IMR-90 (cell line): ENCODE results near the gene ZBTB8B. TPM values are rescaled to one million over a fixed set of nuclear protein-coding genes. Genes with fewer than 3 reads are reported as not detected.
A peak's percentile ranks its signal among the peaks of the same experiment; 100 is the strongest.

Source experiments
- ATAC-seq: fragments of 200-7000 bp; cut with Tn5 transposase; 2 replicates; pipeline ENCODE4 v1.9.1; 2020; ENCODE audit warnings: low read depth, mild to moderate bottlenecking, moderate library complexity
- BruUV-seq: library from RNA; stranded (reverse); fragments of 400-500 nt; replicated peaks from 2 replicates; lab custom pipeline; 2021; lab: Mats Ljungman, UMichigan
- CTCF ChIA-PET: fragments of 300-600 bp; formaldehyde crosslinking; extraction: SDS; loops from one replicate; lab custom pipeline; 2021; ENCODE audit warnings: antibody characterized with exemption; lab: Yijun Ruan, JAX
- POLR2A ChIA-PET: fragments of 300-600 bp; sonication (Branson Sonifier 250); formaldehyde crosslinking; loops from one replicate; lab custom pipeline; 2022; ENCODE audit warnings: antibody characterized with exemption; ENCODE audit not compliant: unreplicated experiment; lab: Charles Lee
- DNase-seq: peaks from one replicate; pipeline ENCODE4 v3.0.0; 2013
- H2AFZ ChIP-seq: replicated peaks from 2 replicates; pipeline ENCODE3; 2013; ENCODE audit warnings: low read length, mild to moderate bottlenecking; ENCODE audit not compliant: poor library complexity
- H2AK5ac ChIP-seq: 2 replicates; pipeline ENCODE4 v1.6.1; 2013; ENCODE audit warnings: low read depth, low read length, inconsistent platforms
- H2AK9ac ChIP-seq: replicated peaks from 2 replicates; pipeline ENCODE3; 2013; ENCODE audit warnings: mild to moderate bottlenecking, low read depth, low read length, moderate library complexity; ENCODE audit not compliant: poor library complexity
- H2BK120ac ChIP-seq: 2 replicates; pipeline ENCODE4 v1.6.1; 2013; ENCODE audit warnings: low read depth, low read length, inconsistent platforms
- H2BK15ac ChIP-seq: 3 replicates; pipeline ENCODE4 v1.6.1; 2013; ENCODE audit warnings: low read depth, low read length, inconsistent platforms
- H2BK20ac ChIP-seq: 2 replicates; pipeline ENCODE4 v1.6.1; 2013; ENCODE audit warnings: low read depth, mild to moderate bottlenecking, inconsistent platforms, low read length, moderate library complexity
- H2BK5ac ChIP-seq: 2 replicates; pipeline ENCODE4 v1.6.1; 2013; ENCODE audit warnings: mild to moderate bottlenecking, low read depth, low read length, inconsistent platforms; ENCODE audit not compliant: poor library complexity, severe bottlenecking
- H3K14ac ChIP-seq: replicated peaks from 2 replicates; pipeline ENCODE4 v1.6.1; 2013; ENCODE audit warnings: low read depth, low read length, inconsistent platforms
- H3K18ac ChIP-seq: 2 replicates; pipeline ENCODE4 v1.6.1; 2013; ENCODE audit warnings: low read depth, low read length, control low read depth
- H3K23ac ChIP-seq: 2 replicates; pipeline ENCODE4 v1.6.1; 2013; ENCODE audit warnings: low read depth, low read length, inconsistent platforms
- H3K27ac ChIP-seq: 2 replicates; pipeline ENCODE4 v1.5.1; 2013; ENCODE audit warnings: mild to moderate bottlenecking, control low read depth, low read length; ENCODE audit not compliant: insufficient read depth
- H3K27me3 ChIP-seq: 2 replicates; pipeline ENCODE4 v1.6.1; 2013; ENCODE audit warnings: low read length; ENCODE audit not compliant: control insufficient read depth, insufficient read depth
- H3K36me3 ChIP-seq: 2 replicates; pipeline ENCODE4 v1.6.1; 2013; ENCODE audit warnings: low read length, mixed read lengths; ENCODE audit not compliant: control insufficient read depth, insufficient read depth
- H3K4ac ChIP-seq: 2 replicates; pipeline ENCODE4 v1.6.1; 2013; ENCODE audit warnings: low read depth, low read length, inconsistent platforms
- H3K4me1 ChIP-seq: 2 replicates; pipeline ENCODE4 v1.6.1; 2013; ENCODE audit warnings: low read length, mixed read lengths; ENCODE audit not compliant: control insufficient read depth, insufficient read depth
- H3K4me2 ChIP-seq: 2 replicates; pipeline ENCODE4 v1.6.1; 2013; ENCODE audit warnings: low read depth, mild to moderate bottlenecking, control low read depth, low read length, moderate library complexity
- H3K4me3 ChIP-seq: 2 replicates; pipeline ENCODE4 v1.5.1; 2013; ENCODE audit warnings: low read depth, mild to moderate bottlenecking, control low read depth, low read length, moderate library complexity; ENCODE audit not compliant: insufficient read depth
- H3K56ac ChIP-seq: 2 replicates; pipeline ENCODE4 v1.6.1; 2013; ENCODE audit warnings: low read length, inconsistent platforms; ENCODE audit not compliant: insufficient read depth; ENCODE audit errors: extremely low read depth
- H3K79me1 ChIP-seq, 2 experiments: 2 replicates each; pipeline ENCODE4 v1.6.1; 2013; ENCODE audit warnings: low read length in 2 of 2, inconsistent platforms in 1 of 2, low read depth in 1 of 2
- H3K9ac ChIP-seq: 2 replicates; pipeline ENCODE4 v1.6.1; 2013; ENCODE audit warnings: low read depth, low read length, control low read depth
- H3K9me1 ChIP-seq: 2 replicates; pipeline ENCODE4 v1.6.1; 2013; ENCODE audit warnings: low read length, inconsistent platforms; ENCODE audit not compliant: insufficient read depth
- H3K9me3 ChIP-seq: 2 replicates; pipeline ENCODE4 v1.6.1; 2013; ENCODE audit warnings: low read length; ENCODE audit not compliant: control insufficient read depth, insufficient read depth
- H4K20me1 ChIP-seq: 2 replicates; pipeline ENCODE4 v1.6.1; 2013; ENCODE audit warnings: low read length, inconsistent platforms; ENCODE audit not compliant: insufficient read depth
- H4K5ac ChIP-seq: 2 replicates; pipeline ENCODE4 v1.6.1; 2013; ENCODE audit warnings: mild to moderate bottlenecking, low read depth, low read length, control low read depth
- H4K8ac ChIP-seq, 2 experiments: 2 replicates each; pipeline ENCODE4 v1.6.1; 2013; ENCODE audit warnings: low read depth in 2 of 2, low read length in 2 of 2, control low read depth in 1 of 2, inconsistent platforms in 1 of 2
- H4K91ac ChIP-seq: 2 replicates; pipeline ENCODE4 v1.6.1; 2013; ENCODE audit warnings: low read depth, low read length, inconsistent platforms; ENCODE audit not compliant: insufficient read depth
- CEBPB ChIP-seq: IDR thresholded peaks from 2 replicates; pipeline ENCODE4 v1.6.1; 2012; ENCODE audit warnings: low read depth, low read length, improper control_type of control experiment
- RFX5 ChIP-seq: IDR thresholded peaks from 2 replicates; pipeline ENCODE4 v1.8.0; 2012; ENCODE audit warnings: low read depth, mild to moderate bottlenecking, low read length, moderate library complexity
- WGBS, 2 experiments: methylation state at CpG; one replicate each; pipeline versions ENCODE4 v1.1.5 to v1.1.7; 2013; ENCODE audit warnings: missing lambda C conversion rate in 2 of 2; ENCODE audit not compliant: insufficient read length in 1 of 2; ENCODE audit errors: extremely low coverage in 2 of 2; 5-methylcytosine and 5-hydroxymethylcytosine counted together
- dilution Hi-C: fragments of 300-500 bp; cut with HindIII; formaldehyde crosslinking; loops from one replicate; pipeline ENCODE4 v1.14.3; 2018; ENCODE audit warnings: low sequenced_read_pairs; ENCODE audit not compliant: unreplicated experiment
- in situ Hi-C: fragments of 300-500 bp; cut with MboI; formaldehyde crosslinking; loops from 3 replicates; pipeline ENCODE4 v1.14.3; 2019; ENCODE audit warnings: low sequenced_read_pairs, inconsistent platforms, mixed read lengths
- intact Hi-C: fragments of 100-400 bp; cut with micrococcal nuclease; formaldehyde crosslinking; loops from 2 replicates; pipeline ENCODE4 v1.10.0; 2022
- polyA plus RNA-seq, 3 experiments: library from polyadenylated mRNA; depleted of rRNA; stranded (reverse); fragments of >200 nt; gene quantifications; 2 replicates each; pipeline ENCODE4 v1.2.3, GENCODE V29; 2012; ENCODE audit warnings: low replicate concordance in 1 of 3
- total RNA-seq: library from RNA; depleted of rRNA; stranded (reverse); fragments of >200 nt; gene quantifications from 2 replicates; pipeline ENCODE4 v1.2.3, GENCODE V29; 2012
- TF ChIP-seq, protein P1 (sequence below): fragments of 150-350 bp; IDR thresholded peaks from 2 replicates; pipeline ENCODE4 v1.6.1; 2016; ENCODE audit warnings: low read depth, mild to moderate bottlenecking, low read length, moderate library complexity, borderline replicate concordance

Gene ZBTB8B
- total and polyA plus RNA-seq, 2 of the 4 experiments (the other 2 are of a cell fraction) = not detected

DNA sequence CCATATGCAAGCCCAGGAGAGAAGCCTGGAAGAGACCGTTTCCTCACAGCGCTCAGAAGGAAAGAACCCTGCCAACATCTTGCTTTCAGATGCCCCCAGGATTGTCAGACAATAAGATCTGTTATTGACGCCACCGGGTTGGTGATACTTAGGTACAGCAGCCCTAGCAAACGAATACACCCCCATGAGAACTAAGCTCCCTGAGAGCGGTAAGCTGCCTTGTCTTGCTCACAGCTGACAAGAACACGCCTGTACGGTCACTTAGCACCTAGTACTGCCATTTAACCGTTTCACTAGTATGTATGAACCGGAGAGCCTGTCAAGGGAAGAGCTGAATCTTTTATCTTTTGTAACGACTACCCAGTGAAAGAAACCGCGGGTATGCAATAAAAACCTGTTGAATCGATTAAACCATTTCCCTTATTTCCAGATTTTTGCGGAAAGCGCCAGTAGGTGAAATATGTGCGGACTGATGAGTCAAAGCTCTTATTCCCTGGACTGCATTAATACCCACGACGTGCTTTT, 619 bp upstream of the ZBTB8B start:
- Histone ChIP-seq H3K9me3 (peaks cover 2% of the 10 kb centered on the region; the same call in 1 of the 2 replicates), H3K4me1 (peaks cover 3% of the 10 kb centered on the region; the same call in 1 of the 2 replicates), H4K5ac (no peak overlapping the region), H4K91ac (no peak overlapping the region), H3K79me1 (no peaks in the 10 kb centered on the region), H3K14ac (no peak overlapping the region), H3K27ac (no peak overlapping the region), H3K4ac (no peak overlapping the region), H3K56ac (no peak overlapping the region), H3K9me1 (no peaks in the 10 kb centered on the region), H3K18ac (no peak overlapping the region), H2BK15ac (no peak overlapping the region), H2AK9ac (peak overlapping the region; percentile 33), H4K20me1 (no peaks in the 10 kb centered on the region), H4K8ac (no peak overlapping the region), H2BK5ac (no peak overlapping the region), H2AK5ac (no peak overlapping the region), H3K36me3 (no peaks in the 10 kb centered on the region), H2BK20ac (no peak overlapping the region), H3K4me3 (peak overlapping the region; percentile 35), H2AFZ (peak overlapping the region; percentile 58), H2BK120ac (no peak overlapping the region), H3K23ac (no peak overlapping the region), H3K9ac (no peak overlapping the region), H3K4me2 (peak overlapping the region; percentile 70), H3K27me3 (peaks cover 54% of the 10 kb centered on the region)
- dilution Hi-C loops = no loop called here
- TF ChIP-seq RFX5 = no peak
- TF ChIP-seq, protein P1, sequence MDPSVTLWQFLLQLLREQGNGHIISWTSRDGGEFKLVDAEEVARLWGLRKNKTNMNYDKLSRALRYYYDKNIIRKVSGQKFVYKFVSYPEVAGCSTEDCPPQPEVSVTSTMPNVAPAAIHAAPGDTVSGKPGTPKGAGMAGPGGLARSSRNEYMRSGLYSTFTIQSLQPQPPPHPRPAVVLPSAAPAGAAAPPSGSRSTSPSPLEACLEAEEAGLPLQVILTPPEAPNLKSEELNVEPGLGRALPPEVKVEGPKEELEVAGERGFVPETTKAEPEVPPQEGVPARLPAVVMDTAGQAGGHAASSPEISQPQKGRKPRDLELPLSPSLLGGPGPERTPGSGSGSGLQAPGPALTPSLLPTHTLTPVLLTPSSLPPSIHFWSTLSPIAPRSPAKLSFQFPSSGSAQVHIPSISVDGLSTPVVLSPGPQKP = no peak
- no peak for TF ChIP-seq CEBPB
- ChIA-PET POLR2A (interaction anchor here (0.7 kb wide), 1 partner anchor 337 kb away, joined by 3 read pairs; no protein-coding TSS in a partner anchor), CTCF (interaction anchor here (0.9 kb wide), 1 partner anchor 16 kb away, joined by 3 read pairs; no protein-coding TSS in a partner anchor)
- no TSS peak for BruUV-seq
- ATAC-seq = no peak; the same call in 1 of the 2 replicates
- 29% methylated on average over 1 of the region's 19 CpGs; no CpG with 5 or more reads in 1 of the 2 experiments for WGBS, 2 experiments
- intact Hi-C loops = no loop called here
- peak; percentile 4 for DNase-seq
- in situ Hi-C loops = no loop called here
